Uterus (tissue), 4 donors: ENCODE measurements around the gene ERGIC1. TPM values are rescaled to one million over a fixed set of nuclear protein-coding genes. Genes with fewer than 3 reads are reported as not detected.

ENCODE experiments used
- DNase-seq, 2 donors: peaks; one replicate each; pipeline ENCODE4 v3.0.0-alpha.2; 2019 to 2020
- H3K27ac ChIP-seq, 2 donors: fragments of 200-600 bp; sonication (generic); 1 replicate in 1 of 2; 2 replicates in 1 of 2; pipeline ENCODE4 v1.5.1; 2016 to 2018
- H3K27me3 ChIP-seq, 2 donors: fragments of 200-600 bp; sonication (generic); one replicate each; pipeline ENCODE4 v1.5.1; 2018 to 2019; ENCODE audit warnings: control low read depth in 1 of 2
- H3K36me3 ChIP-seq, 2 donors: fragments of 200-600 bp; sonication (generic); one replicate each; pipeline ENCODE4 v1.5.1; 2019; ENCODE audit warnings: control low read depth in 1 of 2
- H3K4me1 ChIP-seq, 2 donors: fragments of 200-600 bp; sonication (generic); one replicate each; pipeline ENCODE4 v1.5.1; 2018 to 2019; ENCODE audit warnings: control low read depth in 1 of 2
- H3K4me3 ChIP-seq, 2 donors: fragments of 200-600 bp; sonication (generic); 1 replicate in 1 of 2; 2 replicates in 1 of 2; pipeline ENCODE4 v1.5.1; 2018 to 2019; ENCODE audit warnings: mild to moderate bottlenecking in 1 of 2
- H3K9me3 ChIP-seq, 2 donors: fragments of 200-600 bp; sonication (generic); one replicate each; pipeline ENCODE4 v1.5.1; 2019; ENCODE audit warnings: control low read depth in 1 of 2
- POLR2A ChIP-seq, 2 donors: fragments of 450-650 bp; IDR thresholded peaks; one replicate each; pipeline ENCODE4 v1.6.1; 2016; ENCODE audit warnings: antibody characterized with exemption in 2 of 2, mild to moderate bottlenecking in 1 of 2, moderate library complexity in 1 of 2
- intact Hi-C: fragments of 100-400 bp; cut with DNase I; formaldehyde crosslinking; loops from one replicate; pipeline ENCODE4 v1.15.1; 2023; ENCODE audit warnings: low total_unique reads
- total RNA-seq, 4 donors: library from RNA; depleted of rRNA in 3 of 4; stranded (reverse); fragments of >200 nt in 3 of 4; gene quantifications; one replicate each; pipeline versions ENCODE4 v1.1.0 to v1.2.4, GENCODE V29; 2014 to 2023
- TF ChIP-seq, protein P1 (sequence below), 4 experiments: fragments of 200-600 bp in 2 of 4; fragments of 450-650 bp in 2 of 4; sonication (generic) in 2 of 4; IDR thresholded peaks; one replicate each; pipeline ENCODE4 v1.5.1; 2016 to 2019; ENCODE audit warnings: antibody characterized with exemption in 4 of 4, mild to moderate bottlenecking in 2 of 4, moderate library complexity in 1 of 4
- donor health status: DM: yes; HTN: yes; CAD: no.

Gene ERGIC1
- total RNA-seq, 4 donors from 2014 or later = 34.8 to 130 (median 67.7) TPM

DNA sequence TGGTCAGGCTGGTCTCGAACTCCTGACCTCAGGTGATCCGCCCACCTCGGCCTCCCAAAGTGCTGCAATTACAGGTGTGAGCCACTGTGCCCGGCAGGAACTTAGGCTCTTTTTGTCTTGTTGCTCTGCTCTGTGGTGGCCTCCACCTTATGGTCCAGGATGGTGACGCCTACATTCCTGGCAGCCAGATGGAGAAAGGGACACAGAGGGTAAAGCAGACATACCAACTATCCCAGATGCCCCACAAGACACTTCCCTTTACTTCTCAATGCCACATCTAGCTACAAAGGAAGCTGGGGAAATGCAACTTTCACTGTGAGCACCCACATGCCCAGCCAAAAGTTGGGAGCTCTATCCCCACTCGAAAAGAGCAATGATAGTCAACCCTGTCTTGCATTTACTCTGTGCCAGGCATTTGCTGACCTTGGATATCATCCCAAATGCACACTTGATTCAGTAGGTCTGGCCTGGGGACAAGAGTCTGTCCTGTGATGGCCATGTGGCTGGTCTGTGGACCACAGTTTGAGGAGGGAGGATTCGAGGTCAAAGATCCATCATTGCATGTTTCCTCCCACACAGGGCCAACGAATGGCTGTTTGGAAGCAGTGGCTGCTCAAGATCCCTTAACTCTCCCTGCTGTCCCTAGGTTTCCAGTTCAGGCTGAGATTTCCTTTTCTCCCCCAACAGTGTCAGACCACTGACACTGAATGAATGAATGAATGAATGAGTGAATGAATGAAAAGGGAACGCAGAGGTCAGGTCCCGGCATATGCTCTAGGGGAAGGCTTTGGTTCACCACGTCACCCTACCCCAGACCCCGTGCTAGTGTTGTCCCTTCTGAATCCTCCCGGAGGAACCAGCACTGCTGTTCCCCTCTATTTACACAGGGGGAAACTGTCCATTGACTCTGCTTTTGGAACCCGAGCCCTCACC lies 1.4 kb upstream of the ERGIC1 start:
- TF ChIP-seq, protein P1, sequence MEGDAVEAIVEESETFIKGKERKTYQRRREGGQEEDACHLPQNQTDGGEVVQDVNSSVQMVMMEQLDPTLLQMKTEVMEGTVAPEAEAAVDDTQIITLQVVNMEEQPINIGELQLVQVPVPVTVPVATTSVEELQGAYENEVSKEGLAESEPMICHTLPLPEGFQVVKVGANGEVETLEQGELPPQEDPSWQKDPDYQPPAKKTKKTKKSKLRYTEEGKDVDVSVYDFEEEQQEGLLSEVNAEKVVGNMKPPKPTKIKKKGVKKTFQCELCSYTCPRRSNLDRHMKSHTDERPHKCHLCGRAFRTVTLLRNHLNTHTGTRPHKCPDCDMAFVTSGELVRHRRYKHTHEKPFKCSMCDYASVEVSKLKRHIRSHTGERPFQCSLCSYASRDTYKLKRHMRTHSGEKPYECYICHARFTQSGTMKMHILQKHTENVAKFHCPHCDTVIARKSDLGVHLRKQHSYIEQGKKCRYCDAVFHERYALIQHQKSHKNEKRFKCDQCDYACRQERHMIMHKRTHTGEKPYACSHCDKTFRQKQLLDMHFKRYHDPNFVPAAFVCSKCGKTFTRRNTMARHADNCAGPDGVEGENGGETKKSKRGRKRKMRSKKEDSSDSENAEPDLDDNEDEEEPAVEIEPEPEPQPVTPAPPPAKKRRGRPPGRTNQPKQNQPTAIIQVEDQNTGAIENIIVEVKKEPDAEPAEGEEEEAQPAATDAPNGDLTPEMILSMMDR (IDR thresholded peaks at IDR 0.05) = no peak
- no peak for TF ChIP-seq POLR2A (IDR thresholded peaks at IDR 0.05)
- Histone ChIP-seq H3K27ac (peak overlapping the region; percentile 81 to 88), H3K9me3 (no peaks in the 10 kb centered on the region), H3K36me3 (no peaks in the 10 kb centered on the region), H3K4me1 (peaks cover 0 to 7% of the 10 kb centered on the region in 2 donors), H3K4me3 (no peak overlapping the region), H3K27me3 (no peaks in the 10 kb centered on the region)
- intact Hi-C loops = no loop called here
- DNase-seq = no peak

DNA sequence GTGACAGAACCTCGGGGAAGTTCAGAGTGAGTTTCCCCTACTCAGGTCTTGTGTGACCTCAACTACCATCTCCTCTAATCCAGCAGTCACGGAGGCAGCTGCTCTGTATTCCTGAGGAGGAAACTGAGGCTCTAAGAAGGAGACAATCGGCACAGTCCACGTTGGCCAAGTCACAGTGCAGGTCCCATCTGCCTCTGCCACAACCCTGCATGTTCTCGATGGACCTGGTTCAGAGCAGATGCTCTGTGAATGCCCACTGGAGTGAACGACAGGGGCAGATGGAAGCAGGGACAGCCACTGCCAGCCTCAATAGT lies 722 bp upstream of the ERGIC1 start:
- Histone ChIP-seq H3K4me1 (peaks cover 0 to 7% of the 10 kb centered on the region in 2 donors), H3K9me3 (no peaks in the 10 kb centered on the region), H3K36me3 (no peaks in the 10 kb centered on the region), H3K4me3 (no peak overlapping the region), H3K27me3 (no peaks in the 10 kb centered on the region), H3K27ac (peak overlapping the region; percentile 81 to 88)
- intact Hi-C loops = no loop called here
- no peak for DNase-seq
- TF ChIP-seq, protein P1 (IDR thresholded peaks at IDR 0.05) = no peak
- TF ChIP-seq POLR2A (IDR thresholded peaks at IDR 0.05) = no peak

DNA sequence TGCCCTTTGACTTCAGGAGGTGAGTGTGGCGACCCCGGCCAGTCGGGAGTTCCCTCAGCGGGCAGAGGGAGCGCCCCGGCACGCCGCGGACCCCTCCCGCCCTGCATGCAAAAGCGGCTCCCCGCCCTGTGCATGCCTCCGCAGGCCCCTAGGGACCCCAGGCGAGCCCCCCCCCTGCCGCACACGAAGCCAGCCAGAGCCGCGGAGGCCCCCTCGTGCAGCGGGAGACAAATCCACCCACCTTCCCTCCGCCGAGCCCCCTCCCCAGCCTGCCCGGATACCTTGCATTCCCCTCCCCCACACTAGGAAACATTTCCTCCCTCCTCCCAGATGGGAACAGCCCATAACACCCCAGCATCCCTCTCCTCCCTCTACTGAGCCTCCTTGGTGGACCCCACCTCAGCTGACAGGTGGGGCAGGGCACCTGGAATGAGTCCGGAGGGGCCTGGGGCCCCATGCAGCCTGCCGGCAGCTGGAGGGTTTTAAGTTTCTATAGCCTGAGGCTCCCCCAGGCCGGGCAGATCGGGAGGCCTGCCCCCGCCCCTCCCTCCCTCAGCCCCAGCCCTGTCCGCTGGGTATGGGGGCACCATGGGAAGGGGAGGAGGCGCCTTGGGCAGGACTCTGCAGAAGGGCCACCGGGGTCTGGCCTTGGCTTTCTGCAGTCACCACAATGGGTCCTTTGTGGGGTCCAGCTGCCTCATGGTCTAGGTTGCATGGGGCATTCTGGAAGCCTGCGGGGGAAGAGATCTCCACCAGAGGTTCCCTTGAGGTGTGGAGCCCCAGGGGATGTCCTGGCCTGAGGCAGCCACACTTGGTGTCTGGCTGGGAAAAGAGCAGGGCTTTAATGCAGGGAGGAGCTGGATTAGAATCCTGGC lies 601 bp downstream of the ERGIC1 start:
- H3K4me1 ChIP-seq = peaks cover 0 to 7% of the 10 kb centered on the region in 2 donors
- TF ChIP-seq, protein P1 (IDR thresholded peaks at IDR 0.05) = peak in 1 of 4 experiments; percentile 10
- no peak for TF ChIP-seq POLR2A (IDR thresholded peaks at IDR 0.05)
- H3K36me3 ChIP-seq = no peaks in the 10 kb centered on the region
- no peaks in the 10 kb centered on the region for H3K9me3 ChIP-seq
- DNase-seq = peak in 1 of 2 donors; percentile 51
- H3K4me3 ChIP-seq = peak overlapping the region; percentile 75 to 79
- peak overlapping the region; percentile 81 to 88 for H3K27ac ChIP-seq
- intact Hi-C loops = no loop called here
- H3K27me3 ChIP-seq = no peaks in the 10 kb centered on the region

DNA sequence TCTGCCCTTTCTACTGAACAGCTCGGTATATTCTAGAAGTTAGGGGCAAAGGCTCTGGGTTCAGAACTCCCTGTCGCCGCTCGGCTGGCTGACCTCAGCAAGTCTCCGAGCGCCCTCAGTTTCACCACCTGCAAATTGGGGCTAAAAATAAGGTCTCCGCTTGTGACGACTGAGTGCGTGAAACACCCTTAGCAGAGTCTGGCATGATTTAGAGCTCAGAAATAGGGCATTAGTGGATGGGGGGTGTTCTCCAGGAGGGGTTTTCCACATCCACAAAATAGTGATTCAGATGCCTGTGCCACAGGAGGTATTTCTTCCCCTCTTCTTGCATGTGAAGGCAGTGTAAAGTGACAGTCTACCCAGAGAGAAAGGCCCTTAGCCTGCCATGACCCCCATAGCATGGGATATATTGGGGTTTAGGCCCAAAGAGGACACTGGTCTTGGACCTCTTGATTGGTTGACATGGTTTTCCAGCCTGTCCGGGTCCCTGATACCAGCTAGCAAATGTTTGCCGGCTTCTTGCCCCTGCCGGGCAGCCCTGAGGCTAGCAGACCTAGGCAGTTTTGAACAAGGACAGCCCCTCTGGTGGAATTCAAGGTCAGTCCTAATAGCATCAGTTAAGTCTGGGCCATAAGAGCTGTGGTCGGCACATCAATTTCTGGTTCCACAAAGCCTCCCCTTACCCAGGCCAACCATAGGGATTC lies 1.4 kb downstream of the ERGIC1 start:
- peaks cover 0 to 7% of the 10 kb centered on the region in 2 donors for H3K4me1 ChIP-seq
- no peaks in the 10 kb centered on the region for H3K36me3 ChIP-seq
- TF ChIP-seq, protein P1 (IDR thresholded peaks at IDR 0.05) = no peak
- TF ChIP-seq POLR2A (IDR thresholded peaks at IDR 0.05) = no peak
- H3K9me3 ChIP-seq = no peaks in the 10 kb centered on the region
- intact Hi-C loops = no loop called here
- DNase-seq = no peak
- H3K4me3 ChIP-seq = peak overlapping the region; percentile 75 to 79
- peak overlapping the region; percentile 81 to 88 for H3K27ac ChIP-seq
- H3K27me3 ChIP-seq = no peaks in the 10 kb centered on the region
